GM19023 (cell line): ENCODE measurements around the gene NCF4.

ENCODE experiments used
- ATAC-seq: cut with Tn5 transposase; IDR thresholded peaks from one replicate; pipeline ENCODE4 v1.9.1; 2021; ENCODE audit warnings: mild to moderate bottlenecking, moderate library complexity; ENCODE audit not compliant: unreplicated experiment

The NCF4 gene

DNA sequence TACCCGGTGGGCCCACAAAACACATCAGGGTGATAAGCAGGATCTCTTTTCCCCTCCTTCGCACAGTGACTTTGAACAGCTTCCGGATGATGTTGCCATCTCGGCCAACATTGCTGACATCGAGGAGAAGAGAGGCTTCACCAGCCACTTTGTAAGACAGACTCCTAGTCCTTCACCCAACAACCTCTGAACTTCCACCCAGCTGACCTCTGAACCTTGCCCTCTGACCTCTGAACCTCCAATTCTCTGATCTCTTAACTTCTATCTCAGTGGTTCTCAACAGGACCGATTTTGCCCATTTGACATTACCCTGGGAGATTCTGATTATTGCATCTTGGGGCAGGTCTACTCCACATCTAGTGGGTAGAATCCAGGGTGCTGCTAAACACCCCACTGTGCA lies 3.2 kb downstream of the NCF4 start:
- no peak for ATAC-seq

DNA sequence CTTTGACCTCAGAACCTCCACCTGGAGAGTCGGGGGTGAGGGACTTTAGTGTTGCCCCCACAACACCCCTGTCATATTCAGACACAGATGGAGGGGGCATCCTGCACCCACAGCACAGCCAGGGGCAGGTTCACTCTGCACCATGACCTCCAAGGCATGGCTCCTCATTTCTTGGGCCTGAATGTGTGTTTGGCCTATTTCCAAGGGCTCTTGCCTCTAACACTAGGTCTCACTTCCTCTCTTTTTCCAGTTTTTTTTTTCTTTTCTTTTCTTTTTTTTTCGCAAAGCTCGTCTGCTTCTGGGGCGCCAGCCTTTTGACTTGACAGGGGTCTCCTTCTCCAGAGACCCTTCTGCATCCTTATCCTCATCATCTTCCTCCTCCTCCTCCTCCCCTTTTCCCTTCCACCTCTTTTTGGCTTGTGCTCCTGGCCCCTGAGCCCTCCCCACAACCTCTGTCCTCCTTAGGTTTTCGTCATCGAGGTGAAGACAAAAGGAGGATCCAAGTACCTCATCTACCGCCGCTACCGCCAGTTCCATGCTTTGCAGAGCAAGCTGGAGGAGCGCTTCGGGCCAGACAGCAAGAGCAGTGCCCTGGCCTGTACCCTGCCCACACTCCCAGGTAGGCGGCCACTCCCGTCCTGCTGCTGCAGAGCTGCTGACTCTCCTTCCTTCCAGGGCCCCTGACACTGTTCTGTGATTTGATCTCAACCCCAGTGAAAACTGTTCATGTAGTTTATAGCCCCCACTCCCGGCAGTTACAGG lies 3.8 kb downstream of the NCF4 start:
- ATAC-seq, result no peak

GRCh38 chr22:36865346-36865745 lies 4.5 kb downstream of the NCF4 start:
- ATAC-seq, result no peak

- ATAC-seq, result no peak
These were observed 6.9 kb downstream of the NCF4 start for GRCh38 chr22:36867695-36868094.

GRCh38 chr22:36868546-36869181 lies 7.9 kb downstream of the NCF4 start:
- no peak for ATAC-seq

DNA sequence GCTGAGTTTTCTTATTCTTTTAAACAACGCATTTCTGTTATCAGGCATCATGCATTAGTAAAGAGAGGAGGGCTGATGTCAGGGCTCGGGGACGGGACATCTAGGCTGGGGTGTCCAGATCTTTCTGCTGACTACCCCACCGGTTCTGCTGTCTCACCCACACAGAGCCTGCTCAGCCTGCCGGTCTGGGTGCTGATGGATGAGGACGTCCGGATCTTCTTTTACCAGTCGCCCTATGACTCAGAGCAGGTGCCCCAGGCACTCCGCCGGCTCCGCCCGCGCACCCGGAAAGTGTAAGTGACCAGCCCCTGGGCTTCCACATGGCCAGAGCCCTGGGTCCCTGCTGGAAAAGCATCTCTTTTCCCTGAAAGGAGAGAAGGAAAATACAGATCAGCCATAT lies 9.4 kb downstream of the NCF4 start:
- ATAC-seq, result no peak

GRCh38 chr22:36871669-36872081 lies 10.9 kb downstream of the NCF4 start:
- ATAC-seq, result no peak

DNA sequence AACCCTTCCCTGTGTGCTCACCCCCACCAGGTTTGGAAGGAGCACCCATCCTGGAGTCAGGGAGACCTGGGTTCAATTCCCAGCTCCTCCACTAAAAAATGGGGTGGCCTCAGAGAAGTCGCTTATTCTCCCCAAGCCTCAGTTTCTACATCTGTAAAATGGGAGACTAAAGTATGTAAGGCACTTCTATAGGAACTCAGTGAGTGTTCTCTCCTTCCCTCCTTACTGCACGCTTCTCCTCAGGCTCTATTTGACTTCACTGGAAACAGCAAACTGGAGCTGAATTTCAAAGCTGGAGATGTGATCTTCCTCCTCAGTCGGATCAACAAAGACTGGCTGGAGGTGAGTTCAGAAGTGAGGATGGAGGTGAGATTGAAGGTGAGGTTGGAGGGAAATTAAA lies 11.3 kb downstream of the NCF4 start:
- ATAC-seq, result no peak

DNA sequence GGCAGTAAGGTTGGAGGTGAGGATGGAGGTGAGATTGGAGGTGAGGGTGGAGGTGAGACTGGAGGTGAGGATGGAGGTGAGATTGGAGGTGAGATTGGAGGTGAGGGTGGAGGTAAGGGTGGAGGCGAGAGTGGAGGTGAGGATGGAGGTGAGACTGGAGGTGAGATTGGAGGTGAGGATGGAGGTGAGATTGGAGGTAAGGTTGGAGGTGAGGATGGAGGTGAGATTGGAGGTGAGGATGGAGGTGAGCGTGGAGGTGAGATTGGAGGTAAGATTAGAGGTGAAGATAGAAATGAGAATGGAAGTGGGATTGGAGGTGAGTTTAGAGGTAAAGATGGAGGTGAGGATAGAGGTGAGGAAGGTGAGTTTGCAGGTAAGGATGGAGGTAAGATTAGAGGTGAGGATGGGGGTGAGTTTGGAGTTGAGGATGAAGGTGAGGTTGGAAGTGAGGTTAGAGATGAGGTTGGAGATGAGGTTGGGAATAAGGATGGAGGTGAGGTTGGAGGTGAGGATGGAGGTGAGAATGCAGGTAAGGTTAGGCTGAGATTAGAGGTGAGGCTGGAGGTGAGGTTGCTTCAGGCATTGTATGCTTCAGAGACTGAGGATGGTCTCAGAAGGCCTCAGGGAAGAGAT lies 12.2 kb downstream of the NCF4 start:
- no peak for ATAC-seq

GRCh38 chr22:36873614-36874308 lies 13.0 kb downstream of the NCF4 start:
- ATAC-seq, result peak; percentile 81

DNA sequence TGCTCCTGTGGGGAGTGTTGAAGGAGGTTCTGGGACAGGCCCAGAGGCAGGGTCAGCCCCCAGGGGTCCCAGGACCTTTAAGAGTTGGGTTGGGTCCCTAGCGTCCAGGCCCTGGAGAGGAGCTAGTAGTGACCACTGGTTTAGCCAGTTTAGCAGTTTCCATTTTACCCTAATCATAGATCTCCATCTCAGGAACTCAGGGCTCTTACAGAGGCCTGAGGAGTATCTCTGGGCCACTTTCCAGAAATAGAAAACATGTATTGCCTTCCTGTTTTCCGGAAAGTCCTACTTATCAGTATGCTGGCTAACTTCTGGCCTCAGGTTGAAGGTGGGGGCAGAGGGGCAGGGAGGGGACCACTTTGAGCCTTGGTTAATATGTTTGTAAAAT lies 13.5 kb downstream of the NCF4 start:
- ATAC-seq, result no peak

DNA sequence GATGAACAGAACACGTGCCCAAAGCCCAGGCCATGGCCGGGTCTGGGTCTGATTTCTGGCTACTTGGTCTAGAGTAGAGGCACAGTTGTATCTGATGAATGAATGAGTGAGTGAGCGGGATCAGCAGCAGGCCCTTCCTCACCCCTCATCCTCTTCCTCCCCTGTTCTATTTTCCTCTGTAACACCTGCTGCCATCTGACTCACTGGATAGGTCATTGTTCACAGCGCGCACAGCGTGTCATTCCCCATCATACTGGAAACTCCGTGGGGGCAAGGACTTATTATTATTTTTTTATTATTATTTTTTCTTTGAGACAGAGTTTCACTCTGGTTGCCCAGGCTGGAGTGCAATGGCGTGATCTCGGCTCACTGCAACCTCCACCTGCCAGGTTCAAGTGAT lies 13.9 kb downstream of the NCF4 start:
- no peak for ATAC-seq

DNA sequence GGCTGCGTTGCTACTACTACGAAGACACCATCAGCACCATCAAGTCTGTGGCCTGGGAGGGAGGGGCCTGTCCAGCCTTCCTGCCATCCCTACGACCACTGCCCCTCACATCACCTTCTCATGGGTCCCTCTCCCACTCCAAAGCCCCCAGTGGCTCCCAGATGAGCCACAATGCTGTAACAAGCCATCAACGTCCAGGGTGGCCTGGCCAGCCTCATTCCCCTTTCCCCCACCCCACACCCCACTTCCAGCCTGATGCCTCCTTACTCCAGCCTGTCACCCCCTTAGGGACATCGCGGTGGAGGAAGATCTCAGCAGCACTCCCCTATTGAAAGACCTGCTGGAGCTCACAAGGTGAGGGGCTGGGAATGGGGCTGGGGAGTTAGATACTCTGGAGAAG lies 14.9 kb downstream of the NCF4 start:
- no peak for ATAC-seq

GRCh38 chr22:36879775-36880174 lies 19.0 kb downstream of the NCF4 start:
- ATAC-seq, result no peak

GRCh38 chr22:36881504-36882245 lies 20.9 kb downstream of the NCF4 start:
- ATAC-seq, result no peak

- ATAC-seq, result no peak
These were observed 23.7 kb downstream of the NCF4 start for GRCh38 chr22:36884349-36885158.

DNA sequence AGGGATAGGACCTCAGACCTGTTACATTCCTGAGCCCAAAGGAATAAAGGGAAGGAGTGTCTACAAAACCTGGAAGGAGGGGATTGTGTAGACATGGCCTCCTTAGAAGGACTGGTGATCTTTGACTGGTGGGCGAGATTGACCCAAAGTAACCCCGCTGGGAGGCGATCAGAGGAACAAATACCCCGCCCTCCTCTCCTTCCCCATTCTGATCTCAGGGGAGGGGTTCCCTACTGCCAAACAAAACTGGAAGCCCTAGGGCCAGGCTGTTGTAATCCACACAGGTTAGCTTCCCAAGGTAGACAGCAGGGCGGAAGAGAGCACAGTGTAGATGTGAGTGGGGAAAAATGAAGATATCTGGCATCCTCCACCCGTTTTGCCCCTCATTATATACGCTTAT lies 24.7 kb downstream of the NCF4 start:
- no peak for ATAC-seq

DNA sequence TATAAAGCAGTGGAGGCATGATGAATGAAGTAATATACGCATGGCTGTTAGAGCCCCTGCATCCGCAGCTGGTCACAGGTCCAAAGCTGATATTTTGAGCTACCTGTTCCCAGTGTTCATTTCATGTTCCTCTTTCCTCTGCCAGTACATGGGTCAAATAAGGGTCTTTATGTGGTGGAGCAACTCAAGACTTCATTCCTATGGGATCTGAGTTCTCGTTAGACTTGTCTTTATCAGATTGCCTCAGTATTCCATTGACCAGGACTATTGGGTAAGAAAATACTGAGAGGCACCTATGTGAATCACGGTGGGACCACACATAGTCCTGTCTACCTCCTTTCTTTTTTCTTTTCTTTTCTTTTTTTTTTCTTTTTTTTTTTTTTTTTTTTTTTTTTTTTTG lies 25.2 kb downstream of the NCF4 start:
- ATAC-seq, result no peak

DNA sequence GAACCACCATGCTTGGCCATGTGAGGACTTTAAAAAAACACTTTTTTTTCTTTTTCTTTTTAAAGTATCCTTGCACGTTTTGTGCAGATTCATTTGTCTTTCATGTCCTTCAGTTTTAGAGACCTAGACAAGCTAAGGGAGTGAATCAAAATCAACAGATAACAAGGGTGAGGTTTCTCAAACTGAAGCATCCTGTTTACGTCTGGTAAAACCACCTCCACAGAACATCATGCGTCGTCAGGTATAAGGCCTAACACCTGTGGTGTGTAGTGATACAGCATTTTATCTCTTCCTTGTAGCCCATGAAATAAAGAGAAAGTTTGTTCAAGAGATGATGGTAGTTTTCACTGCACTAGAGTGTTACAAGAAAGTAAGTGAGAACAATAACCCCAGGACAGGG lies 26.4 kb downstream of the NCF4 start:
- no peak for ATAC-seq

DNA sequence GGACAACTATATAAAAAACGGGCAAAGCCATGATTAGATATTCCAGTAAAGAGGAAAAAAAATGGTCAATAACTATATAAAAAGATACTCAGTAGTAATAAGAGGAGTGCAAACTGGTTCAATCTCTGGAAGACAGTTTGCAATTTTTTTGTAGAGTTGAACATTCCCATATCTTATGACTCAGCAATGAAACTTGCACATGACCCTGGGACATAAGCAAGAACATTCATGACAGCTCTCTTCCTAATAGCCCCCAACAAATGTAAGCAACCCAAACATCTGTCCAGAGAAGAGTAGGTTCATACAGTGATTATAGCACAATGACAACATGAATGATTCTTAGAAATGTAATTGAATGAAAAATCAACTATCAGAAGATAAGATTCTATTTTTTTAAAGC lies 30.8 kb downstream of the NCF4 start:
- ATAC-seq, result no peak
